H1 (cell line): ENCODE results near the gene COQ5. TPM values are rescaled to one million over a fixed set of nuclear protein-coding genes. Genes with fewer than 3 reads are reported as not detected.

Experiments
- CBX5 ChIP-seq: fragments of 300-800, 300-1000 bp; sonication (generic); IDR thresholded peaks from 2 replicates; pipeline ENCODE4 v1.7.1; 2016; ENCODE audit warnings: antibody characterized with exemption, low read length, low read depth
- CEBPB ChIP-seq: IDR thresholded peaks from 2 replicates; pipeline ENCODE4 v1.6.1; 2012; ENCODE audit warnings: low read depth, low read length
- CHD7 ChIP-seq: fragments of 300-600 bp; sonication (generic); IDR thresholded peaks from 2 replicates; pipeline ENCODE4 v1.7.1; 2012; ENCODE audit warnings: low read length, moderate library complexity, mild to moderate bottlenecking, inconsistent platforms; ENCODE audit not compliant: insufficient replicate concordance
- EZH2 ChIP-seq: fragments of 200-600 bp; sonication (generic); IDR thresholded peaks from 2 replicates; pipeline ENCODE4 v1.7.1; 2012; ENCODE audit warnings: low read depth, mild to moderate bottlenecking, moderate library complexity, low read length, inconsistent platforms; ENCODE audit not compliant: severe bottlenecking
- GABPA ChIP-seq: IDR thresholded peaks from 2 replicates; pipeline ENCODE4 v1.6.1; 2011; ENCODE audit warnings: mild to moderate bottlenecking, low read length, moderate library complexity, borderline replicate concordance; ENCODE audit not compliant: insufficient read depth
- KDM1A ChIP-seq: fragments of 200-600, 300-600 bp; sonication (generic); IDR thresholded peaks from 2 replicates; pipeline ENCODE4 v1.7.1; 2016; ENCODE audit warnings: mild to moderate bottlenecking, low read length, borderline replicate concordance
- RXRA ChIP-seq: IDR thresholded peaks from 2 replicates; pipeline ENCODE4 v1.6.1; 2011; ENCODE audit warnings: low read depth, mild to moderate bottlenecking, low read length, moderate library complexity; ENCODE audit not compliant: insufficient read depth
- TAF7 ChIP-seq: optimal IDR thresholded peaks from 2 replicates; pipeline ENCODE3; 2011; ENCODE audit warnings: low read depth, mild to moderate bottlenecking, inconsistent platforms, low read length, moderate library complexity, borderline replicate concordance
- TBP ChIP-seq: IDR thresholded peaks from 2 replicates; pipeline ENCODE4 v1.6.1; 2011; ENCODE audit warnings: low read depth, low read length, improper control_type of control experiment
- TEAD4 ChIP-seq: IDR thresholded peaks from 2 replicates; pipeline ENCODE4 v1.6.1; 2012; ENCODE audit warnings: low read depth, low read length, inconsistent platforms, mixed read lengths
- USF2 ChIP-seq: IDR thresholded peaks from 2 replicates; pipeline ENCODE4 v1.6.1; 2011; ENCODE audit warnings: low read length, improper control_type of control experiment
- polyA plus RNA-seq, 7 experiments: library from polyadenylated mRNA; depleted of rRNA in 3 of 7; stranded (reverse) in 5 of 7; unstranded in 2 of 7; fragments of >200 nt in 5 of 7; fragments of 200-250 nt in 2 of 7; gene quantifications; 1 replicate in 5 of 7; 2 replicates in 1 of 7; 4 replicates in 1 of 7; pipeline versions ENCODE4 v1.2.1 to v1.2.3, GENCODE V29; 2011 to 2013; ENCODE audit warnings: missing spikeins in 2 of 7, mixed read lengths in 2 of 7
- total RNA-seq: library from RNA; stranded (reverse); fragmentation: NEBNext Ultra II Directional; extraction: Animal tissue kit (Norgen Biotek cat#: 25700); gene quantifications from 2 replicates; pipeline ENCODE4 v1.2.1, GENCODE V29; 2021

Gene COQ5
- total and polyA plus RNA-seq, 2 of the 8 experiments (the other 6 are each of a cell fraction or from before 2014, with no cell fraction given) = 35.1 to 35.8 TPM

GRCh38 chr12:120479458-120479857 lies 49.5 kb downstream of the COQ5 start (continued):
- no peak for TF ChIP-seq CHD7
- no peak for TF ChIP-seq USF2
- no peak for TF ChIP-seq TBP
- TF ChIP-seq EZH2 = no peak
- no peak for TF ChIP-seq TEAD4
- TF ChIP-seq CBX5 = no peak
- TF ChIP-seq RXRA = no peak
- no peak for TF ChIP-seq CEBPB
- TF ChIP-seq TAF7 = no peak
- no peak for TF ChIP-seq GABPA
- TF ChIP-seq KDM1A = no peak
